Measurements from ENCODE around the gene TAS2R40.

TAS2R40 gene

GRCh38 chr7:143225047-143225446, 3.2 kb downstream of the TAS2R40 start:
- DNase-seq = no peak

GRCh38 chr7:143227806-143228205, 6.0 kb downstream of the TAS2R40 start:
- DNase-seq = no peak

GRCh38 chr7:143229054-143229790, 7.4 kb downstream of the TAS2R40 start:
- no peak for DNase-seq

GRCh38 chr7:143230602-143231457, 9.0 kb downstream of the TAS2R40 start:
- no peak for DNase-seq

- no peak for DNase-seq
These were observed 12.1 kb downstream of the TAS2R40 start for GRCh38 chr7:143233816-143234532.

- no peak for DNase-seq
These were observed 12.7 kb downstream of the TAS2R40 start for GRCh38 chr7:143234533-143234875.

- no peak for DNase-seq
These were observed 13.7 kb downstream of the TAS2R40 start for GRCh38 chr7:143235561-143235960.

- no peak for DNase-seq
These were observed 14.7 kb downstream of the TAS2R40 start for GRCh38 chr7:143236408-143236990.

GRCh38 chr7:143237366-143237765, 15.5 kb downstream of the TAS2R40 start:
- DNase-seq = no peak

GRCh38 chr7:143238289-143238980, 16.6 kb downstream of the TAS2R40 start:
- DNase-seq = no peak

GRCh38 chr7:143239813-143240212, 18.0 kb downstream of the TAS2R40 start:
- DNase-seq = no peak

GRCh38 chr7:143240291-143241168, 18.7 kb downstream of the TAS2R40 start:
- peak; percentile 64 for DNase-seq

GRCh38 chr7:143242306-143242705, 20.5 kb downstream of the TAS2R40 start:
- no peak for DNase-seq

- no peak for DNase-seq
These were observed 21.3 kb downstream of the TAS2R40 start for GRCh38 chr7:143243111-143243510.

- DNase-seq = no peak
These were observed 21.8 kb downstream of the TAS2R40 start for GRCh38 chr7:143243614-143244013.

- DNase-seq = no peak
These were observed 22.5 kb downstream of the TAS2R40 start for GRCh38 chr7:143244321-143244720.

GRCh38 chr7:143245123-143245522, 23.3 kb downstream of the TAS2R40 start:
- DNase-seq = no peak

GRCh38 chr7:143247372-143247771, 25.5 kb downstream of the TAS2R40 start:
- no peak for DNase-seq

- no peak for DNase-seq
These were observed 27.0 kb downstream of the TAS2R40 start for GRCh38 chr7:143248761-143249354.

- DNase-seq = no peak
These were observed 28.4 kb downstream of the TAS2R40 start for GRCh38 chr7:143250199-143250598.

GRCh38 chr7:143250822-143251221, 29.0 kb downstream of the TAS2R40 start:
- DNase-seq = no peak
